ENCODE data around the gene SPHK1.
"Not testable (repeated sequence)": the region's sequence is repeated elsewhere in the genome, so short reads cannot be mapped to it uniquely, and the experiment has no call there.

Gene SPHK1

GRCh38 chr17:76359776-76360175 is 24.6 kb upstream of the SPHK1 start:
- DNase-seq, result not testable (repeated sequence)

GRCh38 chr17:76360461-76360860 is 23.9 kb upstream of the SPHK1 start:
- no peak for DNase-seq

More at GRCh38 chr17:76359776-76360175, 24.6 kb upstream of the SPHK1 start:
- intact Hi-C loops (cut with DNase I), result not testable (repeated sequence)

GRCh38 chr17:76363107-76363842 is 21.1 kb upstream of the SPHK1 start:
- DNase-seq, result peak in 1 of 10 donors; percentile 3
- intact Hi-C loops (cut with DNase I), result no loop called here

More at GRCh38 chr17:76360461-76360860, 23.9 kb upstream of the SPHK1 start:
- intact Hi-C loops (cut with DNase I), result no loop called here

- peak in 1 of 10 donors; percentile 44 for DNase-seq
- intact Hi-C loops (cut with DNase I), result no loop called here
These were observed 19.0 kb upstream of the SPHK1 start for GRCh38 chr17:76365256-76365903.

- DNase-seq, result no peak
- intact Hi-C loops (cut with DNase I), result no loop called here
These were observed 18.2 kb upstream of the SPHK1 start for GRCh38 chr17:76366247-76366646.

GRCh38 chr17:76367642-76368041 is 16.8 kb upstream of the SPHK1 start:
- intact Hi-C loops (cut with DNase I), result no loop called here
- DNase-seq, result no peak

- DNase-seq, result no peak
- intact Hi-C loops (cut with DNase I), result no loop called here
These were observed 15.9 kb upstream of the SPHK1 start for GRCh38 chr17:76368545-76368944.

- intact Hi-C loops (cut with DNase I), result no loop called here
- no peak for DNase-seq
These were observed 15.0 kb upstream of the SPHK1 start for GRCh38 chr17:76369379-76369778.

GRCh38 chr17:76369804-76370203 is 14.6 kb upstream of the SPHK1 start:
- intact Hi-C loops (cut with DNase I), result no loop called here
- no peak for DNase-seq

- intact Hi-C loops (cut with DNase I), result no loop called here
- no peak for DNase-seq
These were observed 14.0 kb upstream of the SPHK1 start for GRCh38 chr17:76370261-76370993.

- no peak for DNase-seq
These were observed 12.5 kb upstream of the SPHK1 start for GRCh38 chr17:76371656-76372628.

GRCh38 chr17:76376318-76377133 is 7.9 kb upstream of the SPHK1 start:
- intact Hi-C loops (cut with DNase I), result no loop called here
- no peak for DNase-seq

More at GRCh38 chr17:76371656-76372628, 12.5 kb upstream of the SPHK1 start:
- intact Hi-C loops (cut with DNase I), result no loop called here

- intact Hi-C loops (cut with DNase I), result no loop called here
- no peak for DNase-seq
These were observed 5.7 kb upstream of the SPHK1 start for GRCh38 chr17:76378548-76379274.

- intact Hi-C loops (cut with DNase I), result no loop called here
- DNase-seq, result no peak
These were observed 5.2 kb upstream of the SPHK1 start for GRCh38 chr17:76379275-76379641.

- no peak for DNase-seq
- intact Hi-C loops (cut with DNase I), result no loop called here
These were observed 4.6 kb upstream of the SPHK1 start for GRCh38 chr17:76379646-76380376.

- DNase-seq, result no peak
- intact Hi-C loops (cut with DNase I), result no loop called here
These were observed 2.6 kb upstream of the SPHK1 start for GRCh38 chr17:76381633-76382350.

- DNase-seq, result no peak
- intact Hi-C loops (cut with DNase I), result no loop called here
These were observed 2.0 kb upstream of the SPHK1 start for GRCh38 chr17:76382351-76382802.

Measured in posterior cingulate gyrus (tissue), 11 donors.